HCEC 1CT (cell line): ENCODE data around the gene KIR2DL3.

ENCODE experiments used
- DNase-seq: peaks from one replicate; pipeline ENCODE4 v3.0.0-alpha.2; 2017

KIR2DL3 gene

DNA sequence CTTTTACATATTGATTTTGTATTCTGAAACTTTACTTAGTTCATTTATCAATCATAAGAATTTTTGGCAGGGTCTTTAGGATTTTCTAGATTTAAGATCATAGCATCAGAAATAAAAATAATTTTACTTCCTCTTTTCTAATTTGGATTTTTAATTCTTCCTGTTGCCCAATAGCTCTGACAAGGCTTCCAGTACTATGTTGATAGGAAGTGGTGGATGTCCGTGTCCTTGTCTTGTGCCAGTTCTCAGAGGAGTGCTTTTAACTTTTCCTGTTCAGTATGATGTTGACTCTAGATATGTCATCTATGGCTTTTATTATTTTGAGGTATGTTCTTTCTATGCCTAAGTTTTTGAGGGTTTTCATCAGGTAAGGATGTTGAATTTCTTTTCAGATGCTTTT is 57.4 kb downstream of the KIR2DL3 start:
- no peak for DNase-seq
